Neuron (in vitro differentiated cells): Measurements from ENCODE around the gene MRTO4.

Source experiments
- H2AFZ ChIP-seq: one replicate; pipeline ENCODE4 v1.6.1; 2013; ENCODE audit warnings: low read depth, mild to moderate bottlenecking, inconsistent platforms, low read length, moderate library complexity
- H3K27me3 ChIP-seq: one replicate; pipeline ENCODE4 v1.6.1; 2013; ENCODE audit warnings: low read length; ENCODE audit not compliant: insufficient read depth
- H3K36me3 ChIP-seq: one replicate; pipeline ENCODE4 v1.6.1; 2013; ENCODE audit warnings: low read length; ENCODE audit not compliant: insufficient read depth
- H3K4me1 ChIP-seq: one replicate; pipeline ENCODE4 v1.6.1; 2013; ENCODE audit warnings: low read length; ENCODE audit not compliant: insufficient read depth
- H3K4me3 ChIP-seq: 2 replicates; pipeline ENCODE4 v1.5.1; 2013; ENCODE audit warnings: mild to moderate bottlenecking, low read length, moderate library complexity
- H3K9me3 ChIP-seq: one replicate; pipeline ENCODE4 v1.6.1; 2013; ENCODE audit warnings: low read length

MRTO4 gene

DNA sequence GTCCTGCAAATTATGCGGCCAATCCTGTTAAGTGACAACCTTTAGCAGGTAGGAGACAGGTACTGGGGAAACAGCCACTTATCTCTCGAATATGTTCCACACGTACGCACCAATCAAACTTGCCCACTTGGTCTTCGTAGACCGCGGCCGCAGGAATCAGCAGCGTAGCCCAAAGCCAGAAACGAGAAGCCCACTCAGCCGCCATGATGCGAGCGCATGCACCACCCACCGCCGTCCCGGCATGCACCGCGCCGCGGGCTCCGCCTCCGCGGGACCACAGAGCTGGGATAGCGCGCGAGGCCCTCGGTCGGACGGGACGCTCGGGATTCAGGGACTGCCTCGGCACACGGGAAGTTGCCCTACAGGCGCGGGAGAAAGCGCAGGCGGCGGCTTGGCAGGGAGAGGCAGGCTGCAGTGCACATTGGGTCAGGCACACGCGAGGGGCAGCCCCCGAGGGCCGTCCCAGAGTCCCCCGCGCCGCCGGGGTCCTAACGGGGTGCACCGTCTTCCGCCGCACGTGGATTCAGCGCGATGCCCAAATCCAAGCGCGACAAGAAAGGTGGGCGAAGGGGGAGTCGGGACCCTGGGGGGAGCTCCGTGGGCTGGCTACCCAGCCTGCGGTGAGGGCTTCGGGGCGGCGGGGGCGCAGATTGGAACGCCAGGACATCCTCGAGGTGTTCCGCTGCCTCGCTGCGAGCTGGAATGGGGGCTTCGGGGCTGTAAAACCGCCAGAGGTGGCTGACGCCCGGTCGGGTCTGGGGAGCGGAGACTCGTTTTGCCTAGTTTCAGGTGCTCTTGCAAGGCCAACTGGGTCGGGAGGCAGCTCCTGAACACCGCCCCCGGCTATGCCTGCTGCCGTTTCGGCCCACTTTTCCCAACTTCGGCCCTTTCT lies at the start of gene MRTO4, which contains the start of gene EMC1:
TSS of gene MRTO4 (plus strand) at position 501 of the 892 bp plus-strand sequence. CDS start at position 532, 31 bp downstream.
TSS of gene EMC1 (minus strand) at position 220 of the 892 bp plus-strand sequence. CDS start at position 205, 15 bp downstream.
- peaks cover 10% of the 10 kb centered on the region for H3K36me3 ChIP-seq
- no peaks in the 10 kb centered on the region for H3K9me3 ChIP-seq
- peak within 1 kb of the TSS; percentile 55 for H2AFZ ChIP-seq
- H3K4me3 ChIP-seq: peak within 1 kb of the TSS; percentile 81
- H3K4me1 ChIP-seq: peaks cover 27% of the 10 kb centered on the region
- no peaks in the 10 kb centered on the region for H3K27me3 ChIP-seq

- Histone ChIP-seq H3K4me3 (no peak overlapping the region), H3K36me3 (peaks cover 38% of the 10 kb centered on the region), H2AFZ (no peak overlapping the region), H3K4me1 (peaks cover 11% of the 10 kb centered on the region), H3K27me3 (no peaks in the 10 kb centered on the region), H3K9me3 (no peaks in the 10 kb centered on the region)
Measured at GRCh38 chr1:19202396-19202795, 49.2 kb upstream of the MRTO4 start.

- H3K27me3 ChIP-seq: no peaks in the 10 kb centered on the region
- peaks cover 28% of the 10 kb centered on the region for H3K36me3 ChIP-seq
- no peaks in the 10 kb centered on the region for H3K9me3 ChIP-seq
- H3K4me3 ChIP-seq: no peak overlapping the region
- no peak overlapping the region for H2AFZ ChIP-seq
- H3K4me1 ChIP-seq: peaks cover 11% of the 10 kb centered on the region
Measured at GRCh38 chr1:19203440-19203839, 48.2 kb upstream of the MRTO4 start.

DNA sequence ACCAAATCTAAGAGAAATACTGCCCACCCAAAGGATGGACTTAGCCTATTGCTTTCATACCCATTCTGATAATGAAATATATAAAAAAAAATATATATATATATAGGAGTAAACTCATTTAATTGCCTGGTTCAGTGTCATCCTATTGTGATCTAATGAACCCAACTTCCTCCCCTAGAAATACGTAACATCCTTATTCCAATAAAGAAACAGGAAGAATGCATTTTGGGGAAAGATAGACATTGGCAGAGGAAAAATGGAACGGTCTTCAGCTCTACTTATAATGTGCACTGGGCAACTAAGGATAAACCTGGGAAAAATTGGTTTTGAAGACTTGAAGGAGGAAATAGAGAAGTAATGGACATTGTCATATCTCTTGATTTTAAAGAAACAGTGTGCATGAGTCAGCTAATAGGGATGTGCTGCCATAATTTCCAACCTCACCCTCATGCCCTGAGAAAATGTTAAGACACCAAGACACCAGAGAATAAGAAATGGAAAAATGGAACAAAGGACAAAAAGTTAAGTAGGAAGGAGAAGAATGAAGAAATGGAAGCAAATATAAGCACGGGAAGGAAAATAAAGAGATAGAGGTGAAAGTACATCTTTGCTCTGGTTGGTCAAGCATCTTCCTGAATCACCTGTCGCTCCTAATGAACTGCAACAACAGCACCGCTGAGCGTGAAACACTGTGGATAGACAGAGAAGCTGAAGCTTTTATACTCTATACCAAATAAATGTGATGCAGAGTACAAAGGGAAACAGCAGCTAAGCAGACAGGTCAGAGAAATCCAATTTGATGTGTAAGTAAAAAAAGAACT lies 46.9 kb upstream of the MRTO4 start:
- H2AFZ ChIP-seq: no peak overlapping the region
- H3K27me3 ChIP-seq: no peaks in the 10 kb centered on the region
- H3K4me3 ChIP-seq: no peak overlapping the region
- H3K36me3 ChIP-seq: peaks cover 16% of the 10 kb centered on the region
- no peaks in the 10 kb centered on the region for H3K9me3 ChIP-seq
- peaks cover 18% of the 10 kb centered on the region for H3K4me1 ChIP-seq

- Histone ChIP-seq H3K36me3 (peaks cover 10% of the 10 kb centered on the region), H2AFZ (no peak overlapping the region), H3K9me3 (no peaks in the 10 kb centered on the region), H3K27me3 (no peaks in the 10 kb centered on the region), H3K4me1 (peaks cover 18% of the 10 kb centered on the region), H3K4me3 (no peak overlapping the region)
Measured at GRCh38 chr1:19205403-19205802, 46.2 kb upstream of the MRTO4 start.

DNA sequence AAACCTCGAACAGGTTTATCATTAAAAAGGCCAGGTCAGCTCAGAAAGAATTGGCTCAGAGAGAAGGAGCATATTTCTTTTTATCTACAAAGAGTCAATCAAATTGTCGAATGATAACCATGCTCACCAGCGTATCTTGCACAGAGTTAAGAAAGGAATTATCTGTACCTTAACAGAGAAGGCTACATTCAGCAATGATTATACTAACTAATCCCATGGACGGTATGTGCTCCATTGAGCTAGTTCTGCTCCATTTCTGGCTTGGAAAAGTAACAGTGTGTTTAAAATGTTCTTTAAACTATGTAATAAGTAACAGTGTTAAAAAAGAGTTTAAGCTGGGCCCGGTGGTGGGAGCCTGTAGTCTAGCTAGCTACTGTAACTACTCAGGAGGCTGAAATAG lies 45.8 kb upstream of the MRTO4 start:
- H3K4me1 ChIP-seq: peaks cover 22% of the 10 kb centered on the region
- no peaks in the 10 kb centered on the region for H3K27me3 ChIP-seq
- H2AFZ ChIP-seq: no peak overlapping the region
- H3K9me3 ChIP-seq: no peaks in the 10 kb centered on the region
- no peak overlapping the region for H3K4me3 ChIP-seq
- peaks cover 7% of the 10 kb centered on the region for H3K36me3 ChIP-seq

DNA sequence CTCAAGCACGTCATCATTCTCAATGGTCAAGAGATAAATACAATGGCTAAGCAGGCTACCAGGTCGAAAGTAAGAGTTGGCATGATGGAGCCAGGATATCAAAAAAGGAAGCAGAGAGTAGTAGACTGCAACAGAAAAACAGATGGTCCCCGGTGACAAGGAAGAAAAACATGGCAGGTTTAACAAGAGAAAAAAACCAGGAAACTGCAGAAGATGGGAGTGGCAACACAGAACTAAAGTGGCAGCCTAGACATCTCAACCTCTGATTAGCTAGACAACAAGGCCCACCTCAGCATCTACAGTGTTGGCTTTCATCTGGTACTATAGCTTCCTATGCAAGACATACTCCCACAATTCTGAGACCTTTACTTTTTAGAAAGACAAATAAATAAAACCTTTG lies 44.7 kb upstream of the MRTO4 start:
- H2AFZ ChIP-seq: no peak overlapping the region
- H3K4me1 ChIP-seq: peaks cover 32% of the 10 kb centered on the region
- H3K4me3 ChIP-seq: no peak overlapping the region
- H3K9me3 ChIP-seq: no peaks in the 10 kb centered on the region
- no peaks in the 10 kb centered on the region for H3K27me3 ChIP-seq
- H3K36me3 ChIP-seq: peaks cover 2% of the 10 kb centered on the region

GRCh38 chr1:19208710-19209438 lies 42.7 kb upstream of the MRTO4 start:
- Histone ChIP-seq H3K27me3 (no peaks in the 10 kb centered on the region), H3K4me1 (peaks cover 37% of the 10 kb centered on the region), H3K36me3 (peaks cover 7% of the 10 kb centered on the region)

DNA sequence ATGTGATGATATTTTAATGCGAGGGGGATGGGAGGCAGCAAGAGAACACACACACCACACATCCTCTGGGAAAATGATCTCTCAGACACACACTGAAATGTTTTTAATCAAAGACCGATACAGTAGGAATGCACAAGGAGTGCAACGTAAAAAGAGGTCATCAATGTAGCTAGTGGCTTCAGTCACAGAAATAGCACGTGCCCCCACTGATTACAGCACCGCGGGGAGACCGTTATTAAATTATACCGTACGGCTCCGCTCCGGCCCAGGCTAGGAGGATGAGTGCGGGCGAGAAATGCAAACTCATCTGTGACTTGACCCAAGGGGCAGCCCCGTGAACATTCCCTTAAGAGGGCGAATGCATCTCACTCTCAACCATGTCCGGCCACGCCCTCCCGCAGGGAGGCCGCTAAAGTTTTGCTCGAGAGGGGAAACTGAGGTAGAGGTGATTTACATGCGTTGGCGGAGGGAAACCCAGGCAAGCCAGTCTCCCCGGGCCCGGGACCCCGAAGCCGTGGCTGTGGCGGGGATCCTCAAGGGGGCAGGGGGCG lies 42.1 kb upstream of the MRTO4 start:
- peak overlapping the region; percentile 93 for H3K4me3 ChIP-seq
- H3K9me3 ChIP-seq: no peaks in the 10 kb centered on the region
- H2AFZ ChIP-seq: peak overlapping the region; percentile 43
- H3K4me1 ChIP-seq: peaks cover 37% of the 10 kb centered on the region
- H3K27me3 ChIP-seq: no peaks in the 10 kb centered on the region
- H3K36me3 ChIP-seq: peaks cover 12% of the 10 kb centered on the region

More at GRCh38 chr1:19208710-19209438, 42.7 kb upstream of the MRTO4 start:
- H3K9me3 ChIP-seq: no peaks in the 10 kb centered on the region
- H2AFZ ChIP-seq: no peak overlapping the region
- H3K4me3 ChIP-seq: peak overlapping the region; percentile 93

- H2AFZ ChIP-seq: peak within 1 kb of the TSS; percentile 60
- peak within 1 kb of the TSS; percentile 93 for H3K4me3 ChIP-seq
- H3K36me3 ChIP-seq: peaks cover 18% of the 10 kb centered on the region
- no peaks in the 10 kb centered on the region for H3K9me3 ChIP-seq
- peaks cover 35% of the 10 kb centered on the region for H3K4me1 ChIP-seq
- no peaks in the 10 kb centered on the region for H3K27me3 ChIP-seq
Measured at GRCh38 chr1:19209990-19210771, 41.4 kb upstream of the MRTO4 start, which contains the start of gene UBR4. Gene UBR4, minus strand, starts transcription at chr1:19210266. Its CDS starts 18 bp downstream, at chr1:19210248.

DNA sequence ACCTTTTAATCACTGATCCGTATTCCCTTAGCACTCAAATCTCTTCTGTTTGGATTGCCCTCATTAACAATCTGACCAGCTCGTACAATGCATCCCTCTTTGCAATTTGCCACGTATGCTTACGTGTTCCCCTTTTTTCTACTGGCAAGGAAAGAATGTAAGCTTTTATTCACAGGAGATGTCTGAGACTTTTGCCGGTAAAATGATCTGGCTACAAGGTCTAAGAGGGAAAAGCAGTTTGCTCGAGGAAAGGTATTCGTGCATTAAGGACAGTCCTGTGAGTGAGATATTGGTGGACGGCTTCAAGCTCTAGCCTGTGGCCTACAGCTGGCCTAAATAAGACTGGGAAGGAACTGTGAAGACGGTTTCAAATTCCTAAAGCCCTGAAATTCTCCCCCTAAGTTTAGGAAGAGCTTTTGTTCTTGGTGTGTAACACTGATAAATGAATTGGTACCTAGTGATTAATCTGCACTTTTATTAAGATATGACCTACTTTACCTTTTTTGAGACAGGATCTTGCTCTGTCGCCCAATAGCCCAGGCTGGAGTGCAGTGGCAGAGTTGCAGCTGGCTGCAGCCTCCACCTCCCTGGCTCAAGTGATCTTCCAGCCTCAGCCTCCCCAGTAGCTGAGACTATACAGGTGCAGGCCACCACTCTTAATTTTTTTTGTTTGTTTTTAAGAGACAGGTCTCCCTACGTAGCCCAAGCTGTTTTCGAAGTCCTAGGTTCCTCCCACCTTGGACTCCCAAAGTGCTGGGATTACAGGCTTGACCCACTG lies 40.6 kb upstream of the MRTO4 start:
- Histone ChIP-seq H3K27me3 (no peaks in the 10 kb centered on the region), H3K36me3 (peaks cover 22% of the 10 kb centered on the region), H3K4me1 (peaks cover 27% of the 10 kb centered on the region), H2AFZ (peak overlapping the region; percentile 60), H3K4me3 (peak overlapping the region; percentile 93), H3K9me3 (no peaks in the 10 kb centered on the region)
